Stimulated activated CD4-positive, alpha-beta T cell treated with anti-CD3 and anti-CD28 coated beads, Interleukin-15, amount 100 ng/mL, for 48 hours (primary cell): ENCODE data around the gene STAM.
"Not testable (repeated sequence)": the region's sequence is repeated elsewhere in the genome, so short reads cannot be mapped to it uniquely, and the experiment has no call there.

Experiments used
- DNase-seq, 2 donors: peaks; one replicate each; pipeline ENCODE4 v3.0.0-alpha.2; 2020; ENCODE audit warnings: low read depth in 2 of 2

The STAM gene

DNA sequence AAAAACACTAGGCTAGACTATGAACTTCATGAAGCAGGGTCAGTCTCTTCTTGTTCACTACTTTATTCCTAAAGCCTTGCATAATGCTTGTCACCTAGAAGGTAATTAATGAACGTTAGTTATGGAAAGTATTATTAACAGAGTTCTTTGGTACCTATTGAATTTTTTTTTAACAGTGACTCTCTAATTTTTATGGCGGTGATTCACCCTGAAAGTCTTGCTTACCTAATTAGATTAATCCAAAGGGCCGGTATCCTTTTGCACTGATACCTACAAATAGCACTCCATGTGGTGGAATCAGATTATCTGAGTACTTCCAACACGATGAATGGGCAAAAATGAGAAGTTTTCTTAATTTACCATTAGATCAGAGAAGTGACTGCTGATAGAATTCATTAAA lies 31.7 kb downstream of the STAM start:
- no peak for DNase-seq

DNA sequence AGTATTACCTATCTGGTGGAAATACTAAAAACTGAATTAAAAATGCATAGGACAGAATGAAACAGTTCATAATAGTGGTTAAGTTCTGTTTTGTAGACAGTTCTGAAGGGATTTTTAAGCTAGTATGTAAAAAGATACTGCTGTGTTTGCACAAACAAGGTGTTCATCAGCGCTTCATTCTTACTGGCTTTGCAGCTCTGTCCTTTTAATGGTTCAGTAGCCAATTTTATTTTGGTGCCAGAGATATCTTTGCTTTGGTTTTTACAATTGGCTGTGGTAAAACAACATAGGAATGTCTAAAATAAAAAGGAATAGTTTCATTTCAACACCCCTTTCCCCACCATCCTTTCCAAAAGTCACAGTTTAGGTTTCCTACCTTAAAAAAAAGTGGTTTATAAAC lies 33.0 kb downstream of the STAM start:
- no peak for DNase-seq

DNA sequence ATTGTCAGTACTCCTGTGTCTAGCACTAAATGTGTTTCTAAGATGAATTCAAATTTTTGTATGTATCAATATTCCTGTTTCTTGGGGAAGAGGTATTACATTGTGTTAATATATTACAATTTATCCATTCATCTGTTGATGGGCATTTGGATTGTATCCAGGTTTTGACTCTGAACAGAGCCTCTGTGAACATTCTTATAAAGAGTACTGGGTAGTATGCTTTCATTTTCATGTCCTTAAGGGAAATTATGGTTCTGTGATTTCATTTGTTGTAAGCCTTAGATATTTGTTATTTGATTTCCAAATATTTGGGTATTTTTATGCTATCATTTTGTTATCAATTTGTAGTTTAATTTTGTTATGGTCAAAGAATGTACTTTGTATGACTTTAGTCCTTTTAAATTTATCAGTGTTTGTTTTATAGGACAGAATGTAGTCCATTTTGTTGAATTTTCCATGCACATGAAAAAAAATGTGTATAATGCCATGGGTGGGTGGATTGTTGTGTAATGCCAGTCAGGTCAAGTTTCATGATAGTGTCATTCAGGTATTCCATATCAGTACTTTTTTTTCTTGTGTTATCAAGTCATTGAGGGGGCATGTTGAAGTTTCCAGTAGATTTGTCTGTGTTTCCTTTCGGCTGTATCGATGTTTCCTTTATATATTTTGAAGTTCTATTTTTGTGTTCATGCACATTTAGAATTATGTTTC lies 38.4 kb downstream of the STAM start:
- DNase-seq: no peak

DNA sequence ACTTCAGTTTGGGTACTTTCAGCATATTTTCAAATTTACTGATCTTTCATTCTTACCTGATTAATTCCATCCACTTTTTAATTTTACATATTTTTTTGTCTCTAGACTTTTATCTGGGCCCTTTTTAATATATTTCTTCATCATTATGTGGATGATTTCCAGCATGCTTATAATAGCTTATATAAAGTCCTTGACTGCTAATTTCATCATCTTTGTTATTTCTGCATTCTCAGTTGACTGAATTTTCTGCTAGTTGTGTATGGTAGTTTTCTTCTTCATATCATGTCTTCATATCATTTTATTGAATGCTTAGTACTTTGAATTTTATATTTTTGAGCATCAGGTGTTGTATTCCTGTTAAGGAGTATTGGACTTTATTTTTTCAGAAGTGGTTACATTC lies 39.6 kb downstream of the STAM start:
- DNase-seq: no peak

DNA sequence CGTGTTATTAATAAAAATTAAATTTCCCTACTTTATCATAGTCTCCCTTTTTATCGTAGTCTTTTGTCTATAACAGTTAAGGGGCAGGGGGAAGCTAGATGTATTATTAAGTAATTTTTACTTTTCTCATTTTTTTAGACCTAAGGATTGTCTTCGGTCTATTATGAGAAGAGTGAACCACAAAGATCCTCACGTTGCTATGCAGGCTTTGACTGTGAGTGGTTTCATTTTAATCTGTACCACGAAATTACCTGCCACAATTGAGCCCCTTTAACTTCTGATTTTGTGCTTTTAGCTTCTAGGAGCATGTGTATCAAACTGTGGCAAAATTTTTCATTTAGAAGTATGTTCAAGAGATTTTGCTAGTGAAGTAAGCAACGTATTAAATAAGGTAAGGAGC lies 40.6 kb downstream of the STAM start:
- DNase-seq: no peak

DNA sequence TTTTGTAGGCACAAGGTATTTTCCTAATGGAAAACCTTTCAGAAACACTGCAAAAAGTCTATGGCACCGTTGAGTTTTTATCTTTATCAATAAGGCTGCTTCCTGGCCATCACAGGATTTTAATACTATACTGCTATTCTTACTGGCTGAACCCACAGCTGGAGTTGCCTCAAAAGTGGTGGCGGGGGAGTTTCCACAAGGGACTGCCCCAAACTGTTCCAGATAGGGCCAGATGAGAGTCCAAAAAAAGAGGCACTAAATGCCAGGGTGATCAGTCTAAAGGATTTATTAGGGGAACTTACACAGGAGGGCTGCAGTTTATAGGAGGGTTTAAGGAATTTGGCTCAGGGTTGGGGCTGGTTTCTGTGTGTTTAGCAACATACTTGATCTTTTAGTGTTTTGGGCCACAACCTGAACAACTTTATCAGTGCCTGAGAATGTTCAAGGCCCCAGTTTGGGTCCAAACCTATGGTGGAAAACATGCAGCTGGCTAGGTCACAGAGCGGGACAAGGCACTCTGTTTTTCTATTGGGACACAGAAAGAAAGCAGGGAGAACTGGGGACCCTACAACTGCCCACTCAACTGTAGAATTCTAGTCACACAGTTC lies 41.4 kb downstream of the STAM start:
- peak in 1 of 2 donors; percentile 10 for DNase-seq

DNA sequence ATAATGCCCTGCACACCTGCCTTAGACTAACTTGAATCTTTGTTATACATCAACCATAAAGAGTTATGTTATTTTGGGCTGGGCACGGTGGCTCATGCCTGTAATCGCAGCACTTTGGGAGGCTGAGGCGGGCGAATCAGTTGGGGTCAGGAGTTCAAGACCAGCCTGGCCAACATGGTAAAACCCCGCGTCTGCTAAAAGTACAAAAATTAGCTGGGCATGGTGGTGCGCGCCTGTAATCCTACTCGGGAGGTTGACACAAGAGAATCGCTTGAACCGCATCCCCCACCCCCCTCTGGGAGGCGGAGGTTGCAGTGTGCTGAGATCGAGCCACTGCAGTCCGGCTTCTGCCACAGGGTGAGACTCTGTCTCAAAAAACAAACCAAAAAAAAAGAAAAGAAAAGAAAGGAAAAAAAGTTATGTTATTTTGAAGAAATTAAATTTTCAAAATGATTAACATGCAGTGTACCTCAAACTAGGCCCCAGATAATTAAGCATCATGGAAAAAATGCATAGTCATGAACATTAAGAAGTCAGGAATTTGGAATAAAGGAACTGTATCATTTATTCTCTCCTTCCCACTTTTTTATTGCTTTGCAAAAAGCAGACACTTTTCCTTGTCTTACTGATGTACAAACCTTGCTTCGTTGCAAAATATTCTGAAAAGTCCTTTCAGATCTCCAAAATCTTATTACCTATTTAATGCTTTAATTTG lies 43.3 kb downstream of the STAM start:
- no peak for DNase-seq

DNA sequence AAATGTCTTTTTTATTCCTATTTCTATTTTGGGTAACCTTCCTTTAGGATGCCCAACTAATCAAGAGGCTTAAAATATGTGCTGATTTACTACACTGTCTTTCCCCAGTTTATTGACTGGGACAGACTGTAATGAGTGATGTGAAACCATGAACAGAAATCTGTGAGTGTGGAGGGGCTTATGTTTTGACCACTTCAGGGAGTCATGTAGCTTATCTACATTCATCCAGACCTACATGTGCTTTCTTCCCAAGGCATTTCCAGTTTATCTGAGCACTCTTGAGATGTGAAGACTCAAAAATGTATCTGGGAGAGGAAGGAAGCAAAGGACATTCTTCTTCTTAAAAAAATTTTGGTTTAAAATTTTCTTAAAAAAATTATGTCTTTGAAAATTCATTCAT lies 45.2 kb downstream of the STAM start:
- no peak for DNase-seq

DNA sequence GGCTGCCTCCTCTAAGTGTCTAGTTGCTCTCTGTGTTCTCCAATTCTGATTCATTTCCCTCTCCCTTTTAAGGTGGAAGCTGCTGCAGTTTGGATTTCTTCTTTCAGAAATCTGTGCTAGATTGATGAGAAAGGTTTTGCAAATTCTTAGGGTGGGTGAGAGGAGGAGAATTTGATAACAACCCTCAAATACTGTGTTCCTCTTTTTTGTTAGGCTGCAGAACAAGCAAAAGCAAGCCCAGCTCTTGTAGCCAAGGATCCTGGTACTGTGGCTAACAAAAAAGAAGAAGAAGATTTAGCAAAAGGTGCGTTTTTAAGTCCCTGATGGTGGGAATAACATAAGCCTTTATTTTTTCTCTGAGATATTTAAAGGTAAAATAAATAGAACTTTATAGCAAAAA lies 49.1 kb downstream of the STAM start:
- no peak for DNase-seq

DNA sequence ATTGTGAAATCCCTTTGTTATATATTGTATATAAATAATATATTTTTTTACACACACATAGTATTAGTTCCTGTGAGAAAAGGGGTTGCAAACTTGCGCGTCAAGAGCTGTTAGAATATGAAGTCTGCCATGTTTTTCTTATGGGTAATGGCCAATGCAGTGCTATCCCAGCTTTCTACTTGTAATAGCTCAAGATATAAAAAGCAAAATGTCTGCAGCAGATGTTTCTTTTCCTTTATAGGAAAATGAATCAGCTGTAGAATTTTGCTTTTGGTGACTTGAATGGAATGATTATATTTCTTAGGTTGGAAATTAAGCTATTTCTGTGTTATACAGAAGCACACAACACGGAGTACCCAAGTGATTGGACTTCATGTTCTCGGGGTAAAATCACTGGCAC lies 54.7 kb downstream of the STAM start:
- DNase-seq: no peak

DNA sequence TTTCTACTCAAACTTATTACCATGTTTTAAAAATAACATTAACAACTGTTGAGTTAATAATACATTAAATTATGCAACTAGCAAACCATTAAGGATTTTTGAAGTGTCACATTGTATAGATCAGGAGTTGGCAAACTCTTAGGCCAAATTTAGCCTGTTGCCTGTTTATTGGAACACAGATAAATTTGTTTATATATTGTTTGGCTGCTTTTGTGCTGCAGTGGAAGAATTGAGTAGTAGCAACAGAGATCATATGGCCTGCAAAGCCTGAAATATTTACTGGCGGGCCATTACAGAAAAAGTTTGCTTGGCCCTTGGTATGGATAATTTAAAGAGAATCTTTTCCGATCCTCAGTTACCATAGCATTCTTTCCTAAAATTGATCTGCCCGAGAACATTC lies 57.4 kb downstream of the STAM start:
- no peak for DNase-seq

DNA sequence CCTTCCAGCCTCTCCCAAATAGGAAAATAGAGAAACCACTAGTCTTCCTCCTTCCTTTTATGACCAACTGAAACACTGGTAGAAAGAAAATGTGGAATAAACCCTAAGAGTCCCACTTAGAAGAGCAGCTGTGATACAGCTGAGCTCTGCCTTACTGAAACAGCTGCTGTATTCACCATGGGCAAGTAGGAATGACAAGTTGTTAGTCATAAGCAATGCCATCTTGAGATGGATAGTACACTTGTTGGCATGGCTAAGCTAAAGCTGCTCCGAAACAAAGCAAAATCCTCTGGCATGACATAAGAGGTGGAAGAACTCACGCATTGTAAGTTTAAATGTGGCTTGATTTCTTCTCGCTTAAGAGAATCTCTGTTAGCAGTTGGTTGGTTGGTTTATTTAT lies 59.8 kb downstream of the STAM start:
- DNase-seq: no peak

DNA sequence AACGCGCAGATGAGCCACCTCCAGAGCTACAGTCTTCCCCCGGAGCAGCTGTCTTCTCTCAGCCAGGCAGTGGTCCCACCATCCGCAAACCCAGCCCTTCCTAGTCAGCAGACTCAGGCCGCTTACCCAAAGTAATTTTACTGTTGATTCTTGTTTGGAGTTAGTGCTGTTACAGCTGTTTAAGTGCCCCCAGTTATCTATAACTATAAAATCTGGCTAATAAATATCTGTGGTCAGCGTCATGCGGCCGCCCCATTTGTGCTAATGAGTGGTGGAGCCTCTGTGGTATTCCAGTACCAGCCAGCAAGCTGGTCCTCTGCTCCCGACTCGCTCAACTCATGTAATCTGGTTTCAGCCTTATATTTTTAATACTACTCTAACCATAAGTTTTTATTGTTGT lies 64.9 kb downstream of the STAM start:
- no peak for DNase-seq

DNA sequence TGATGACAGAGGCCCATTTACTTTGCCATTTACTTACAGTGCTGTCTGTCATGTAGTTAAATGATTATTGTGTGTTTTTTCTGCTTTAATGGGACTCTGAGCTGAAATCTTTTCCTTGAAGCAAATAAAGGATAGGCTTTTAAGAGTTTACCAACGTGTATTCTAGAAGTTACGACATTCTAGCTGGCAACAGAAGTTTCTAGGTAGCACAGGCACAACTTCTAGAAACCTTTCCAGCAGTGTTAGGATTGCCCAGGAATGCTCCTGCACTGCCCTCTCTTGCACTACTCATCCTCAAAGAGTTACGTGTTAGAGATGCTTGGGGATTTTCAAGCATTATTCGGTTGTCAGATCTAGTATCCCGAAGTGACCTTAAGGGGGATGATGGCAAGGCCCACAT lies 65.5 kb downstream of the STAM start:
- DNase-seq: no peak

DNA sequence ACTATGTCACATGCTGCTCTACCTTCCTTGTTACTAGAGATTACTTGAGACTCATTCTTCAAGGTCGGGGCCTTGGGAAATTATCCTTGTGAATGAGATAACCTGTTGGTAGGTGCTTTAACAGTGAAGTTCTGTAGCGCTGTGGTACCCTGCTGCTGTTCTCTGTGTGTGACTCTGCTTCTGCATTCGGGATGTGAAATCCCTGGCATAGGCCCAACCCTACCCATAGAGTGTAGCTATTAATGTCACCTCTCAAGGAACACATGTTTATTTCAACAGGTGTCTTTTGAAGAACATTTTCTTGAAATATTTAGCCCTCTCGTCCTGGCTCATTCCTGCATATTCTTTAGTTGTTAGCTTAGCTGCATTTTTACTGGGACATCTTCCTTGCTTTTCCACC lies 66.2 kb downstream of the STAM start:
- no peak for DNase-seq

DNA sequence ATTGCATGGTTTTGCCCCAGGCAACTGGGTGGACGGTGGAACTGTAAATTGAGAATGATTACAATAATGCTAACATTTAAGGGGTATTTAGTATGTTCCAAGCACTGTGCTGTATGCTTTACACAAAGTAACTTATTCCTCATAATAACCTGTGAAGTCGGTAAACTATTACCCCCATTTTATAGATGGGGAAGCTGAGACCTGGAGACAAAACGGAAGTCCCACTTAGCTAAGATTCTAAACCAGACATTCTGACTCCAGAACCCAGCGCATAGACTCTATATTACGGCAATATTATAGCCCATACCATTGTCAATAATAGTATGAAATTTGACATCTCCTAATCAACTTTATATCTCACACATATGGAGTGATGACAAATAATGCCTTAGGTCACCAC lies 68.1 kb downstream of the STAM start:
- no peak for DNase-seq

DNA sequence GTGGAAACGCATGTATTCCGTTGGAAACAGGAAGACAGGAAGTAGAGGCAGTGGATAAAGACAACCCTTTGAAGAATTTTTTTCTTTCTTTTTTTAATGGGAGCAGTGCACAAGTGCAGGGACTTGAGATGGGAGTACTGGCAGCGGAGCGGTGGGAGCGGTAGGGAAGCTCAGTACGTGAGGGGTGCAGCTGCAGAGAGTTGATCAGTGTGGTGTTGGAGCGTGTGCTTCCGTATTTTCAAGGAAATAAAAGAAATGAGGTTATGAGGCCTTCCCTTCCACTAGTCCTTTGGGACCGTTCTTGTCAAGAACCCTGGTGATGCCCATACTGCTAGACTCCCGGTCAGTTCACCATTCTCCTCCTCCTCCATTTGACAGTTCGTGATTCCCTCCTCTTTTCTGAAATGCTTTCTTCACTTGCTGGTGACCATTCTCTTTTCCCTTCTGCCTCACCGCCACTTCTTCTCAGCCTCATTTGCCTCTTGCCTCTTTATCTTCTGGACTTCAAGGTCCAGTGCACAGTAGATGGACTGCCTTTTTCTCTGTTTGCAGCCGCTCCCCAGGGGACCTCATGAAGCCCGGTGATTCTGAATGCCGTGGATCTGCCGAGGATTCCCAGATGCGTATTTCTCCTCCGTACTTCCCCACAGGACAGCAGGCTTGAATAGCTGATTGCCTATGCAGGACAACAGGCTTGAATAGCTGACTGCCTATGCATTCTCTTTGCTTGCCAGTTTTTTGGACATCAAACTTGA lies 68.9 kb downstream of the STAM start:
- no peak for DNase-seq

DNA sequence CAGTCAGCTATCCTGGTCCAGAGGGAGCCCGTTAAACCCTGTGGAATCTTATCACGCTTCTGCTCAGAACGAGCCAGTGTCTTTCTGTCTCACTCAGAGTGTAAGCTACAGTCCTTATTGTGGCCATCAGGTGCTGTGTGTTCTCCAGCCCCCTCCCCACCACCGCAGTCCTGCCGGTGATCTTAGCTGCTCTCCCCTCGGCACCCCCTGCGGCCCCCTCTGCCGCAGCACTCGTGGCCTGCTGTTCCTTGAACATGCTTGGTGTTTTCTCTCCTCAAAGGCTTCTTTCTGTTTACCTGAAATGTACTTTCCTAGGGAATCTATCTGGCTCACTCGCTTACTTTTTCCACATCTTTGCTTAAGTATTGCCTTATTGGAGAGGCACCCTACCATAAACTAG lies 69.8 kb downstream of the STAM start:
- no peak for DNase-seq

DNA sequence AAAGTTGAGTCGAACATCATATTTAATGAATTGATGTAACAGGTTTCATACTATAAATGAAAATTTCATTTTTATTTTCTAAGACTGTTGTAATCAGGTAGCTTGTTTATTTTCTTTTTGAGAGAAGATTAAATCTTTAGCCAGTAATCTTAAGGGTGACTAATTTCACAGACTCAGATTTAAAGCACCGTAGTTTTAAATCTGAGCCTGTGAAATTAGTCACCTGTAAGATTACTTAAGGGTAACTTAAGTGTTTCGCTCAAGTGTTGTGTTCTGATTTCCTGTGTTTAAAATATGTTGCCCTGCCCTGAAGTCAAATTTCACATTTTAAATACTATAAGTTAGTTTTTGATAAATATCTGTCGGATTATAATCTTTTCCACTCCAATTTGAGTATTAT lies 72.2 kb downstream of the STAM start:
- no peak for DNase-seq

DNA sequence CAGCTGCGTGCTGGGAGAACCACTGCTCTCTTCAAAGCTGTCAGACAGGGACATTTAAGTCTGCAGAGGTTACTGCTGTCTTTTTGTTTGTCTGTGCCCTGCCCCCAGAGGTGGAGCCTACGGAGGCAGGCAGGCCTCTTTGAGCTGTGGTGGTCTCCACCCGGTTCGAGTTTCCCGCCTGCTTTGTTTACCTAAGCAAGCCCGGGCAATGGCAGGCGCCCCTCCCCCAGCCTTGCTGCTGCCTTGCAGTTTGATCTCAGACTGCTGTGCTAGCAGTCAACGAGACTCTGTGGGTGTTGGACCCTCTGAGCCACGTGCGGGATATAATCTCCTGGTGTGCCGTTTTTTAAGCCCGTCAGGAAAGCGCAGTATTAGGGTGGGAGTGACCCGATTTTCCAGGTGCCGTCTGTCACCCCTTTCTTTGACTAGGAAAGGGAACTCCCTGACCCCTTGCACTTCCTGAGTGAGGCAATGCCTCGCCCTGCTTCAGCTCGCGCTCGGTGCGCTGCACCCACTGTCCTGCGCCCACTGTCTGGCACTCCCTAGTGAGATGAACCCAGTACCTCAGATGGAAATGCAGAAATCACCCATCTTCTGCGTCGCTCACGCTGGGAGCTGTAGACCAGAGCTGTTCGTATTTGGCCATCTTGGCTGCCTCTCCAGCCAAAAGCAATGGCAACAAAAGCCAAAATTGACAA lies 78.5 kb downstream of the STAM start:
- not testable (repeated sequence) for DNase-seq

DNA sequence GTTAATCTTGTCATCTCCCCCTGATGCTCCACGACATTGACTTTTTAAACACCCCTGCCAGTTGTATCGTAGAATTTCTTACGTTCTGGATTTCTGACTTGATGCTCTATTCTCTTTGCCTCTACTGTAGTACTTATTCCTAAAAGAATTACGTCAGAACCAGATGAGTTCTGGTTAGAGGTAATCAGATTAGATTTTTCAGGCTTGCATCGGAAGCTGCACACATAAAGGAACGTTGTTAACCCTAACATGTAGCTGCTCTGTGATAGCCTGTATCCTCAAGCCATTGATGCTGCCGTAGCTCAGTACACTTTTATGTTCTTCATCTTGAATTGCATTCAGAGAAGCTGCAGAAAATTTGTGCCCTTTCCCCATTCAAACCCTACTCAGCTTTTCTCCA lies 81.8 kb downstream of the STAM start:
- no peak for DNase-seq

DNA sequence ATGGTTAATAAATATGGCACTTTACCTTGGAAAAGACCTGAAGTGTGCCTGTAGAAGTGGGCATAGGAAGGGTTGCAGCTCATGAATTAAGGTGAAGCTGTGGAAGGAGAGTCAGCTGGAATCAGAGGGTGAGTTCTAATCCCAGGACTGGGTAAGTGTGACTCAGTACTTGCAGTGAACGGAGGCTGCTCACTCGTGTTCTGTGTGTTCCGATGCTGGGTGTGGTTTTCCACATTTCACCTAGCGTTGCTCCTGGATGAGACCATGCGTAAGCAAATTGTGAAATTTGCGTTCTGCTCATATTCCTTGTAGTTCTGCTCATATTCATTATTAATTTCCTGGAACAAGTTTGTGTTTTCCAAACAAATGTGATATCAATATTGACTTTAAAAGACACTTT lies 85.7 kb downstream of the STAM start:
- DNase-seq: no peak
